ENCODE data around the gene NTMT2.
"Not testable (repeated sequence)": the region's sequence is repeated elsewhere in the genome, so short reads cannot be mapped to it uniquely, and the experiment has no call there.

The NTMT2 gene

DNA sequence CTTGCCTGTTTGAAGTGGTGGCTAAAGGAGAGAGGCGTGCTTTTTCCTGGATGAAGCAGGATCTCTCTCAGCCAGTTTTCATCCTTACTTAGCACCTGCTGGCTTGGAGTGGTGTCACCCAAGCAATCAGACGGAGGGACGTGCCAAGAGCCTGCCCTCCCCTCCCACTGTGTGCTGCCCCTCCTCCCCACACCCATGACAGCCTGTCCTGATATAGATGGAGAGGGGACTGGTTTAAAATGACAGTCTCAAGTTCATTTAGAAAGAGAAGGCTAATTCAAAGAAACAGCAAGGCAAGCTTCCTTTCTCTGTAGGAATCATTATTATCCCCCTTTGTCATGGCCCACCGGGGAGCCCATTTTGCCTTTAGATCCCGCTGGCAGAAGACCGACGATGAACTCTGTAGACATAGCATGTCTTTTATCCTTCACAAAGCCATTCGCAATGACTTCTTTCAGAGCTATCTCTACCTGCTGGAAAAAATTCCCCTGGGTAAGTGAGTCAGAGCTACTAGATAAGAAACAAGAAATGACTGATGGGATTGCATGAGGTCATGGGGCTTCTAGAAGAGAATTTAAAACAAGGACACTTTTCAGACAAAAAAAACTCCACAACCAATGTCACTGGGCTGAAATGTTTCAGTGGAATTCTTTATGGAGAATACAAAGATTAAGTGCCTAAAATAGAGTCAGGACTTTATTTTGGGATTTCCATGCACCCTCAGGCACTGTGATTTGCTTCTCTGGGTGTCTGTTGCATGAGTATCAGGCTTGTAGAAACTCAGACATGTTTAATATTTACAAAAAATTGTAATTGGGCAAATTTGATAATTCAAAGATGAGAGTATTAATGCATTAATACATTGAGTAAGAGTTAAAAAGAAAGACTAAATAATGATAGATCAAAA lies at the start of gene NTMT2:
Gene NTMT2, plus strand, starts transcription at position 190 of the 907 bp plus-strand sequence. Its CDS starts 149 bp downstream, at position 339.
- DNase-seq = no peak

DNA sequence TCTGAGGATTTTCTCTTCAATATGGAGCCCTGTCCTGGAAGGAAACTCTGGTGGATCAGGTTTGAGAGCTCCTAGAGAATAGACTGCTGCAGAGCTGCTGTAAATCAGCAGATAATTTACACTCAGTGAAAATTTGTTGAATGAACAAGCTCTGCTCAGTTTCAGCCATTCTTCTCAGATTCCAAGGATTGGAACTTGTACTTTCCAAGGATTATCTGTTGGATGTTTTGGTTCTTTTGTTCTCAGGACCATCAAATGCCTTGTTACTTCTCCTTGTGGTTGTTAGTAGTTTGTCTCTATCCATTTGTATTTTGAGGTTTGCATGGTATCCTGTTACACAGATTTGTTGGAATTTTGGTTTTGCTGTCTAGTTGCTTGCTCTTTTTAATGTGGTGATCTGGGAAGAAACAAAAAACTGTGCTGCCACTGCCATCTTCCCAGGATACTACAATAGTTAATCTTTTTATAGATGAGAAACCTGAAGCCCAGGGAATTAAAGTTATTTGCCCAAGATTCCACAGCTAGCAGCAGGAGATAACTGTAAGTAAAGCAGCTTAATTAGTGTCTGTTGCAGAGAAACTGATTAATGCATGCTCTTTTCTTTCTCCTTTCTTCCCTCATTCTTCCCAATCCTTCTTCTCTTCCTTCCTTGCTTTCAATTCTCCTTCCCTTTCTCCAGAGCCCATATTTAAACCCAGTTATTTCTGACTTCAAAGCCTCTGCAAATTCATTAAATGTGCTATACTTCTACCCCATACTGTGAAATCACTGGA lies 49.6 kb upstream of the NTMT2 start:
- no peak for DNase-seq

DNA sequence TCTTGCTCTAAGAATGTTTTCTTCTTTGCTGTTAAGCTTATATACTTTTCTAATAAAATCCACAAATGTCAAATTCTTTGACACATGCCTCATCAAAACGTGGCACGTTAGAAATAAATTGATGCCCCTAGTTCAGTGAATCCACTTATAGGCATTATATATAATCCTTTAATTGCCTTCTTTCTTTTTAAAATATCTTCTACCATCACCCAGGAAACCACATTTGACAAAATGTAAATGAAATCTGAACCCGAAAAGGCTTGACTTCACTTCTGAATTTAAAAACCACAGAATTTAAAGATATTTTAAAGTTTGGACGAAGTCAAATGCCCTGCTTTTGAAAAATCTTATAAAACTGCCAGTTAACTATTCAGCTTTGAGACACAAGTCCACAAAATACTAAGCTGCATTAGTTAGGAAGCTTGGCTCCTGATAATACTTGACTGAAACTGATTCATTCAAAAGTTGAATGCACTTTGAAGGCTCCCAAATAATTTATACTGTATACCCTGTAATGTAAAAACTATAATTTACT lies 48.9 kb upstream of the NTMT2 start:
- no peak for DNase-seq

DNA sequence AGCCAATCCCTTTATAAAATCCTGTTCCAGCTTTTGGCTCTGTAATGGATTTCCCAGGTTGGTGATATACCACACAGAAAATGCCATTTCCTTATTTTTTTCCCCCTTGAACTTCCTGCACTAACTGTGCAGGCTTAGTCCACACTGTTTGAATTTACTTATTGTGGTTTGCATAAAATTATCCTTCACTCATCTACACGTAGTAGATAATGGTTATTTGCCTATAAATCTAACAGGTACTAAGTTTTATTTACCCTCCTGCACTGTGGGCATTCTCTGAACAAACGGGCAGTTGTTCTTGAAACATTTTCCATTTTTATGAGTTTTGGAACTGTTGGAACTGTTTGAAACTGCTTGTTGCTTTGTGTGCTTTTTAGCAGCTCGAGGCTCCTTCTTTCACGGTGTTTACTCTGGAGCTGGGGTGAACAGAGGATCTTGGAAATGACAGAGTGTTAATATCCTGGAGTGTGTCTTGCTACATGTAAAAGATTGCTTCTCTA lies 48.3 kb upstream of the NTMT2 start:
- no peak for DNase-seq

DNA sequence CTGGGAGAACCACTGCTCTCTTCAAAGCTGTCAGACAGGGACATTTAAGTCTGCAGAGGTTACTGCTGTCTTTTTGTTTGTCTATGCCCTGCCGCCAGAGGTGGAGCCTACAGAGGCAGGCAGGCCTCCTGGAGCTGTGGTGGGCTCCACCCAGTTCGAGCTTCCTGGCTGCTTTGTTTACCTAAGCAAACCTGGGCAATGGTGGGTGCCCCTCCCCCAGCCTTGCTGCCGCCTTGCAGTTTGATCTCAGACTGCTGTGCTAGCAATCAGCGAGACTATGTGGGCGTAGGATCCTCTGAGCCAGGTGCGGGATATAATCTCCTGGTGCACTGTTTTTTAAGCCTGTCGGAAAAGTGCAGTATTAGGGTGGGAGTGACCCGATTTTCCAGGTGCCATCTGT lies 32.6 kb upstream of the NTMT2 start:
- not testable (repeated sequence) for DNase-seq

DNA sequence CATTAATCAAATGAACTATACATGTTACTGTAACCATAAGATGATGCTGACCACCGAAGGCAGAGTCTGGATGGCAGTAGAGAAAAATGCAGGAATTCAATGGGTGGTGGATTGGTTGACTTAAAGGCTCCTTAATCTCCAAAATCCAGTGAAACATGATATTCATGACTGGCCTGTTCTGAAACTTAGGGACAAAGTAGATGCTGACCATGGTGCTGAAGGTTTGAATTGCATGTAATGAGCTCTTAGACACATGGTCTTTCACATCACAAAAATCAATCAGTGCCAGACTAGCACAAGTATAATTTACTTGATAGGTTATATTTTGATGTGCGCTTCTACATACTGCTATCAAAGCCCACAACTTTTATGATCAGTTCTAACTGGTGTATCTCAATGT lies 30.9 kb upstream of the NTMT2 start:
- DNase-seq = no peak

DNA sequence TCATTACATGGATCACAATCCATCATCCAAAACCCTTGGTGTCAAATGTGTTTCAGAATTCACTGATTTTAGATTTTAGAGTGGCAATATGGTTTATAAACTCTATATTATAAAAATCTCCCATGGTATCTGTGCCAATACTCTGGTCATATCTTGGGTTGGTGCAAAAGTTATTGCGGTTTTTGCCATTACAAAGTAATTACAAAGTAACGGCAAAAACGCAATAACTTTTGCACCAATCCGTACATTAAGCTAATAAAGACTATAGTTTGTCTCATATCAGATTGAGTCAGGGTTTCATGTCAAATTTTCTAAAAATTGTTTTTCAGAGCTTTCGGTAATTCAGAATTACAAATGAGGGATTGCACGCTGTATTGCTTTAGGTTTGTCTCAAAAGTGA lies 23.4 kb upstream of the NTMT2 start:
- DNase-seq = no peak

DNA sequence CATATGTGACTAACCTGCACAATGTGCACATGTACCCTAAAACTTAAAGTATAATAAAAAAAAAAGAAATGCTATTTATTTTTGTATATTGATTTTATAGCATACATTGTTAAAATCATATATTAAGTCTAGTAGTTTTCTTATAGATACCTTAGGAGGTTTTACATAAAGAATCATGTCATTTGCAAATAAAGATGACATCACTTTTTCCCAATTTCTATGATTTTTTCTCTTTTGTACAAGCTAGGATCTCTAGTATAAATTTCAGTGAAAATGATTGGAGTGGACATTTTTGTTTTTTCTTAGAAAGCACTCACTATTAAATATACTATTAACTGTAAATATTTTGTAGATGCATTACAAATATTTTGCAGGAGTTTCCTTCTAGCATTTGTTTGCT lies 20.5 kb upstream of the NTMT2 start:
- no peak for DNase-seq

DNA sequence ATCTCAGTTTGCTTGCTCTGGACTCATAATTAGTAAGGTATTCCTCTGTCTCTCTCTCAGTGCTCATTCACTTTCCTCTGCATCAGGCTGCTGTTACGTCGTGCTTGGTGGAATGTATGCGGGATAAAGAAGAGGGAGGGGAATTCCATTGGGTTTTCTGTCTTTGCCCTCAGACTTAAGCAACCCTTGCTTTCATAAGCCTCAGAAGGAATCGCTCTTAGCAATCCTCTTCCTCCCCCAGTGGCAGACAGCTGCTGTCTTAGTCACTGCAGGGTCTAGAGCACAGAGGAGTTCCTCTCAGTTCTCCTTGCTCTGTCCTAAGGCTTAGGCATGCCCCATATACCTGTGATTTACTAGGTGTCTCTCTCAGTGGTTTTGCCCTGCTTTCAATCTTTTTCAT lies 19.1 kb upstream of the NTMT2 start:
- no peak for DNase-seq

DNA sequence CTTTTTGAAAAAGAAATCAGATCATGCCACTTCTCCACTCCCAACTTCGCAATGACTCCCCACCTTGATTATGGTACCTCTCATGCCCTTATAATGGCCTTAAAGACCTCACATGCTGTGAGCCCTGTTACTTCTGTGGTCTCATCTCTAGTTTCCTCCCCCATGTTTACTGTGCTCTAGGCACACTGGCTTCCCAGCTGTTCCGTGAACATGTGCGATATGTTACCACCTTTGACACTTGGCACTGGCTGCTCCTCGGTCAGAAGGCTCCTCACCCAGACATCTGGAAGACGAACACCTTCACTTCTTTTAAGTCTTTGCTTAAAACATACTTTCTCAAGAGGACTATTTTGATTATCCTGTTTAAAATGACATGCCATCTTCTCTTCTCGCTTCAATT lies 14.3 kb upstream of the NTMT2 start:
- DNase-seq = no peak

DNA sequence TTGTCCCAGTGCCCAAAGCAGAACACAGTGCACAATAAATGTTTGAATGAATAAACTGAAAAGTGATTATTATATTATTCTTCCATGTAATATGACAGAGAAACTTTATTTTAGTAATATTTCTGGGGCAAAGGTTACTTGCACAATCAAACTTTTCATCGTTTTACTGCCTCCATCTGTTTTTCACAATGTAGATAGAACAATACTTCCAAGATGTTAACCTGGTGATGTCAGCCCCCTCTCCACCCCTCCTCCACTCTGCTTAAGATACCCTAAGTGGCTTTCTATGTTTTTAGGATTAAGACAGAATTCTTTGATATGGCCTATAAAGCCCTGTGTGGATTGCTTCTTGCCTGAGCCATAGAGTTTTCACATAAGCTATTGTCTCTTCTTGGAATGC lies 13.8 kb upstream of the NTMT2 start:
- no peak for DNase-seq

DNA sequence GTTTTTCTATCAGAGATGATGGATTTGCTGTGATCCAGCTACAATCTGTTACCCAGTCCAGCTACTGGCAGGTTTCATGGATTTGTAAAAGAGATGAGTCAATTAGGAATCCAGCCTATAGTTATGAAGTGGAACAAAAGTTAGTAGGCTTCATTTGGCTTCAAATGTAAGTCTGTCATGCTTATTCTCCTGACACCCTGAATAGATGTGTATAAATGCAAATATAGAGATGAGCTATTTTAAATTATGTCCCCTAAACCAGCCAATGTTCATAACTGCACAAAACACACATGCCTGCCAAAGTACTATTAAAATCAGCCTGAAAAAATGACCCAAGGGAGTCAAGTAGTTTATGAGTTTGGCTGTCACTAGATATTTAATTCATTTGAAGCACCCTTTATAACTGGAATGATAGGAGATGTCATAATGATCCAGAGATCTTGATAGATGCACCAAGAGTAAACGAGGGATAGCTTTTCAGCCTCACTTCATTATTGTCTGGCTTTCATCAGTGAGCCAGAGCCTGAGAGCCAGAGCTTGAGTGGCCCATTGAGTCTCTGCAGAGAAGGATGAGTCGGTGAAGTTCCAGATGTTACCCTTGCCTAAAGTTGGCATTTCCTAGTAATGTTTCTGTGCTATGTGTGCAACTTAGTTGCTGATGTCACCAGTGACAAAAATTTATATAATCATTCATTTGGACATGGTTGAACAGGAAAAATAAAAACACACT lies 11.8 kb upstream of the NTMT2 start:
- DNase-seq = no peak

DNA sequence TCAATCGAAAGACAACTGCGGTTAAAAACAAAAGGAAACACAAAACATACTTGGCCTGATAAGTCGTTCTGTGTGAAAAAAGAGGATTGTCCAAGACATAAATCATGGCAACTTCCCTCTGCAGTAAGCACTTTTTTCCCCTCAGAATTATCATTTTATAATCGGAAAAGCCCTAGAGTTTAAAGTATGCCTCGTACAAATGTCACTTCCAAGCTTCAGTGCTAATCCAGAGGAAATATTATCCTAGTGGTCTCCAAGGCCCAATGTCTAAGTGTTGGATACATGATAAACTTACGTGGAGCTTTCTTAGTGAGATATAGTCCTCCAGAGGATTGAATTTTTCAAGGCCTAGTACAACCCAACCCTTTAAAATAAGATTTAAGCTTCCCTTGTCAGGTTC lies 11.2 kb upstream of the NTMT2 start:
- DNase-seq = no peak

DNA sequence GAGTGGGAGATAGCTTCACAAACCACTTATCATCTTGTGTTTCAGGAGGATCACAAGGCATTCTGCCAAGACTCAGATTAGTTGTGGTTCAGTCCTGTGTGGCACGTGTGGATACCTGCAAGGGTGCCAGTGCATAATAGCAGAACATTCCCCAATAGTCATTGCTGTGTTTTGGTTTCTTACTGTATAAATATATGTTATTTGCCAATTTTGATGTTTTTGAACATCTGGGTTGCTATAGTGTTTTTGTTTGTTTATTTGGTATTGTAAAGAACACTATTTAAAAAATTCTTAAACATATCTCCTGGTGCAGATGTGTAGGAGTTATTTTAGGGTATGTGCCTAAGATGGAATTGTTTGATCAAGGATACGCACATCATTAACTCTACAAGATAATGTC lies 5.4 kb upstream of the NTMT2 start:
- DNase-seq = no peak

DNA sequence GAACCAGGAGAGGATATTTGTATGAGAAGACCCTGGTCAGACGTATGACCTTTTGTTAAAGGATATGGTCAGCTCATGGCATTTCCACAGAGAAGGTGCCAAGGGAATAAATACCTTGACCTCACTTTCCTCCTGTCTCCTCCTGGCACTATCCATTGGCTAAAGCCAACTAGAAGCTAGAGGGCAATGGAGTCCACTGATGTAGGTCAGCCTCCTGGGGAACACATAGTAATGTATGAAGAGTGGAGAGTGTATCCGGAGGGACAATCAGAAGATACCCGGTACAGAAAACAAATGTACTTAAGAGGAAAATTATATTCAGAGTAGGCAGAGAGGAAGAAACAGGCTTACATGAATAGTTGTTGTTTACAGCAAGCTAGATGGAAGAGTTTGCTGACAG lies 698 bp upstream of the NTMT2 start:
- DNase-seq = no peak

DNA sequence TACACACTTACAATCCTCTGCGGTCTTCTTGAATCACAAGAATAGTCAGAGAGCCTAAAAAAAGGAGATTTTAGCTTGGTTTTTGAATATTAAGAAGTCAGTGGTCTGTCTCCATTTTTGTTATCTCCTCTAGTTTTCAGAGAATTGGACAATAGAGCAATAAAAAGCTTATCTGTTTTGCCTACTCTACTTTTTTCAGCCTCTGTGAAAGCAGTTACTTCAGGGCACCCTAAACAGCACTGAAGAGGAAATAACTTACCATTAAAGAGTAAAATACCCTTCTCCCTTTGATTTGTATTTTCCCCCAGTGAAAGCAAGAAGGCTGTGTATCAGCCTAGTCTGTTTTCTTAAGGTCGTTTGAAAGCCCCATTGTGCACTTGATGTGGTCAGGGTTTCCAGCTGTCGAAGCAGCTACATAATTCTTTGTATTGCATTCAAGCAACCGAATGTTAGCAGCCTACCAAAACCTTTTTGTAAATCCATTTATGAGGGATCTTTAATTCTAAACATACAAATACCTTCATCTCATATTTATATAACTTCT lies 1.0 kb downstream of the NTMT2 start:
- no peak for DNase-seq

DNA sequence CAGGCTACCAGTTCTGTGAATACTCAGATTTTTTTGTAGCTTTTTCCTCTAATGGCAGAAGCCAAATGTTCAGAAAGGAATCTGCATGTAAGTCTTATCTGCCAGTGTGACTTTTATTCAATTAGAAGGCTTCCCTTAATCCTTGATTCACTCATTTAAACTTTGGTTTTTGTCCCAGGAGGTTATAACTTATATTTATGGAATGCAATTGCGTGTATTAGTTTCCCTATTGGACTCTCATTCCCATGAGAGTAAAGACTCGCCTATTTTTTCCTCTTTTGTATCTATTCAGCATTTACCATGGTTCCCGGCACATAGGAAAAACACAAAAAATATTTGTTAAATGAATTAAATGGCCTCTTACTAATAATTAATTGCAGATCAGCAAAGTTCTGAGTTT lies 3.5 kb downstream of the NTMT2 start:
- DNase-seq = no peak

DNA sequence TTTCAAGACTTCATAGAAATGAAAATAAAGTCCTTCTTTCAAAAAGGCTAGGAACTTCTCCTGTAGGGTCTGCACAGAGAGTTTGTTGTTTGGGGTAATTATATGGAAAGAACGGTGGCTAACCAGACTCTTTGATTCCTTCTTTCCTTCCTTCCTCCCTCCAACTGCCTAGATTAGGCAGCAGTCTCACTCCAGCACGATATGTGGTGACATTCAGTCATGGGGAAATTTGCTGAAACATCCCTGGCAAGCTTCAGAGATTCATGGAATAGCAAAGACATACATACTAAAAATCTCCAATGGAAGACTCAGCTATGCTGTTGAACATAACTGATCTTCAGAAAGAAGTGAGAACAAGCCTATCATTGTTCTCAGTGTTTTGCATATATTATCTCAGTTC lies 4.3 kb downstream of the NTMT2 start:
- no peak for DNase-seq

DNA sequence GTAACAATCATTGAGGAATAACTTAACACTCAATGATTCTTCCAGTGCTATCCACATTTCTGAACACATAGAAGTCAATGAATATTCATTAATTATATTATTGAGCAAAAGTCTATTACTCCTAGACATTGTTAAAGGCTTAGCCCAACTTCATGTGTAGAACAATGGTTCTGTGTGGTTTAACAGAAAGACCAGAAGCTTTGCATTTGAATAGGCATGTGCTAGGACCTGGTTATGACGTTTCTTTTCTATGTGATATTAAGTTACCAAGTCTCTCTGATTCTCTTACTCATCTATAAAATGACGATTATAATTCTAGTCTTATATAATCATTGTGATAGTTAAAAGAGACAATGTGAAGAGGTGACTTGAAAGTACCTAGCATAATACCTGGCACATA lies 5.2 kb downstream of the NTMT2 start:
- DNase-seq = no peak

DNA sequence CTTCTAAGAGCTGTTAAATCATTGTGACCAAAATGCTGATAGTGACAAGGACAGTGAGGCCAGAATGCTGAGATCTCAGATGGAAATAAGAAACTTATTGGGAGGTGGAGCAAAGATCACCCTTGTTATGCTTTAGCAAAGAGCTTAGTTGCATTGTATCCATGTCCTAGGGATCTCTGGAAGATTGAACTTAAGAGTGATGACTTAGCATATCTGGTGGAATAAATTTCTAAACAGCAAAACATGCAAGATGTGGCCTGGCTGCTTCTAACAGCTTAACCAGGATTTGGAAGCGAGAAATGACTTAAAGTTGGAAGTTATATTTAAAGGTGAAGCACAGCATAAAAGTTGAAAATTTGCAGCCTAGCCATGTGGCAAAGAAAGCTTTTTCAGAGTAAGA lies 7.7 kb downstream of the NTMT2 start:
- no peak for DNase-seq

DNA sequence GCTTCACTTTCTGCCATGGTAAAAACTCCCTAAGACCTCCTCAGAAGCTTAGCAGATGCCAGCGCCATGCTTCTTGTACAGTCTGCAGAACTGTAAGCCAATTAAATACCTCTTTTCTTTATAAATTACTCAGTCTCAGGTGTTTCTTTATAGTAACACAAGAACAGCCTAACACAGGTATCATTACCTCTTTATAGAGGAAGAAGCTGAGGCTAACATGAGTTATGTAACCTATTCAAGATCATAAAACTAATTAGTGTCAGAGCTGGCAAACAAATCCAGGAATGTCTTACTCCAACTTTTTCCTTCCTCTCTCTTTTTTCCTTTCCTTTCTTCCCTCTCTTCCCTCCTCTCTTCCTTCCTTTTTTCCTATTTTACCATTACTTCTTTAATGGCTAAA lies 9.3 kb downstream of the NTMT2 start:
- DNase-seq = no peak

DNA sequence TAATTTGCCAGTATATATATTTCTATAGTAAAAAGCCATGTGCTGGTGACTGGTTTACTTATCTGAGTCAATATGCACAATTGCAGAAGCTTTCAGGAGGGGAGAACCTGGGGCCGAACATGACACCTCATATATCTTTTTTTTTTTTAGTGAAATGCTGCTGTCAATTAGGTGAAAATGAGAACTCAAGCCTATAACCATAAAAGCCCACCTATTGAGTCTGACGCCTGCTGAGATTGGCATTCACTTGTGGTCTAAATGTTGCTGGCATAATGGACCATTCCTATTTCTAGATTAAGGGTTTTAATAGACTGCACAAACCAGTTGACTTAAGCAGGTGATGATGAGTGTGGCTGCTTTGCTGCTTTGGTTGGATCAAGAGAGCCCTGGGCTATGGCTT lies 10.8 kb downstream of the NTMT2 start:
- no peak for DNase-seq

DNA sequence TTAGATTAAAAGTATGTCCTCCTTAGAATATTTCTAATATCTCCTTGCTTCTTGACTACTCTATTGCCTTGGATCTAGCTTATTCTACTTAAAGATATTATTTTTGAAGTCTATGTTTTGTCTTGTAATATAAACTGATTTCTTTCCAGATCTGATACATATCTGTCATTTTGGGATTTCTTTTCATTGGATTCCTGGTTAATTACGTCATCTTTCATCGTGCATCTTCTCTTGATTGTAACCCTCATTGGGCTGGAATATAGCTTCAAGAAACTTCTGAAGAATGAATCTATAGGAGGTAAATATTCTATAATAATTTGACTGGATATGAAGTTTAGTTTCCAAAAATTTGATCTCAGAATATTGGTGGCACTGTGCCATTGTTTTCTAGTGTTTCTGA lies 12.1 kb downstream of the NTMT2 start:
- DNase-seq = no peak
